ENCODE data around the gene UCK1. TPM values are rescaled to one million over a fixed set of nuclear protein-coding genes. Genes with fewer than 3 reads are reported as not detected.
A peak's percentile ranks its signal among the peaks of the same experiment; 100 is the strongest.

The UCK1 gene
- total RNA-seq, 2 donors from 2014 or later, result 21.2 to 37.8 TPM

DNA sequence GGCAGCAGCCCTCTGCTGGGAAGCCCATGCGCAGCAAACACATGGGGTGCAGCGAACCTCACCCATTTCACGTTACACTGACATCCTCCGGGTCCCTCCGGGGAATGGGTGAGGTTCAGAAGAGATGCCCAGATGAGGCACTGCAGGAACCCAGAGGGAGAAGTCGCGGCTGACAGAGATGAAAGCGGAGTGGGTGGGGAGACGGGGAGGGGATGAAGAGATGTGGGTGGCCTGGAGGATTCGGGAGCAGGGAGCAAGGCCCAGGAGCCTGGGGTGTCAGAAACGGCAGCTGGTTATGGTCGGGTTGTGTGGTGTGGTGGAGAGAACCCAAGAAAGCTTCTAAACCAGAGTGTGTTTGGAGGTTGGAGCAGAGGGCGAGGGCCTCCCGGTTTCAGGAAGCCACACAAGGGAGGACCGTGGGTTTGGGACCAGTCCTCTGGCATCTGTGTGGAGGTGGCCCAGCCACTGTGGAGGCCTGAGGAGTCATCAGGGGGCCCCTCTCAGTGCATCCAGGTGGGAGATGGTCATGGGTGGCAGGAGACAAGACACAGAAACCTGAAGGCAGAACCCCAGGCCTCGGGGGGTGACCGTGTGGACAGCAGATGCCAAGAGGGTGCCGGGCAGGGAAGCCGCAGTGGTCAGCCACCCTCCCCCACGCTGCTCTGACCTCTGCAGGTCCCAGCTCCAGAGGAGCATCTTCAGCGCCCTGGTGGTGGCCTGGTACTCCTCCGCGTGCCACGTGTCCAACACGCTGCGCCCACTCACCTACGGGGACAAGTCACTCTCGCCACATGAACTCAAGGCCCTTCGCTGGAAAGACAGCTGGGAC lies 8.6 kb downstream of the UCK1 start:
- Histone ChIP-seq H3K9me3 (no peaks in the 10 kb centered on the region), H3K36me3 (peaks cover 87% of the 10 kb centered on the region), H3K27me3 (no peaks in the 10 kb centered on the region), H3K4me3 (no peak overlapping the region), H3K27ac (no peak overlapping the region), H3K4me1 (peaks cover 0 to 15% of the 10 kb centered on the region in 2 donors)
- TF ChIP-seq, protein P1, sequence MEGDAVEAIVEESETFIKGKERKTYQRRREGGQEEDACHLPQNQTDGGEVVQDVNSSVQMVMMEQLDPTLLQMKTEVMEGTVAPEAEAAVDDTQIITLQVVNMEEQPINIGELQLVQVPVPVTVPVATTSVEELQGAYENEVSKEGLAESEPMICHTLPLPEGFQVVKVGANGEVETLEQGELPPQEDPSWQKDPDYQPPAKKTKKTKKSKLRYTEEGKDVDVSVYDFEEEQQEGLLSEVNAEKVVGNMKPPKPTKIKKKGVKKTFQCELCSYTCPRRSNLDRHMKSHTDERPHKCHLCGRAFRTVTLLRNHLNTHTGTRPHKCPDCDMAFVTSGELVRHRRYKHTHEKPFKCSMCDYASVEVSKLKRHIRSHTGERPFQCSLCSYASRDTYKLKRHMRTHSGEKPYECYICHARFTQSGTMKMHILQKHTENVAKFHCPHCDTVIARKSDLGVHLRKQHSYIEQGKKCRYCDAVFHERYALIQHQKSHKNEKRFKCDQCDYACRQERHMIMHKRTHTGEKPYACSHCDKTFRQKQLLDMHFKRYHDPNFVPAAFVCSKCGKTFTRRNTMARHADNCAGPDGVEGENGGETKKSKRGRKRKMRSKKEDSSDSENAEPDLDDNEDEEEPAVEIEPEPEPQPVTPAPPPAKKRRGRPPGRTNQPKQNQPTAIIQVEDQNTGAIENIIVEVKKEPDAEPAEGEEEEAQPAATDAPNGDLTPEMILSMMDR (IDR thresholded peaks at IDR 0.05), result no peak
- DNase-seq (ENCODE audit: low spot score), result no peak

DNA sequence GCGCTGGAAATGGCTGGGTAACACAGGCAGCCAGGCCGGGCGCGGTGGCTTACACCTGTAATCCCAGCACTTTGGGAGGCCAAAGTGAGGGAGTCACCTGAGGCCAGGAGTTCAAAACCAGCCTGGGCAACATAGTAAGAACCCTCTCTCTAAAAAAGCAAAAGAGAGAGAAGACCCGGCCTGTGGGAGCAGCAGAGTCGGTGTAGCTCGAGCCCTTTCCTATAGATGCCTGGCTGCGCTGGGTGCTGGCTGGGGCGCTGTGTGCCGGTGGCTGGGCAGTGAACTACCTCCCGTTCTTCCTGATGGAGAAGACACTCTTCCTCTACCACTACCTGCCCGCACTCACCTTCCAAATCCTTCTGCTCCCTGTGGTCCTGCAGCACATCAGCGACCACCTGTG lies 9.2 kb downstream of the UCK1 start:
- no peak for DNase-seq (ENCODE audit: low spot score)
- H3K27ac ChIP-seq, result no peak overlapping the region
- no peaks in the 10 kb centered on the region for H3K27me3 ChIP-seq
- peaks cover 0 to 21% of the 10 kb centered on the region in 2 donors for H3K4me1 ChIP-seq
- no peaks in the 10 kb centered on the region for H3K9me3 ChIP-seq
- no peak overlapping the region for H3K4me3 ChIP-seq
- TF ChIP-seq, protein P1 (IDR thresholded peaks at IDR 0.05), result no peak
- H3K36me3 ChIP-seq, result peaks cover 81% of the 10 kb centered on the region

DNA sequence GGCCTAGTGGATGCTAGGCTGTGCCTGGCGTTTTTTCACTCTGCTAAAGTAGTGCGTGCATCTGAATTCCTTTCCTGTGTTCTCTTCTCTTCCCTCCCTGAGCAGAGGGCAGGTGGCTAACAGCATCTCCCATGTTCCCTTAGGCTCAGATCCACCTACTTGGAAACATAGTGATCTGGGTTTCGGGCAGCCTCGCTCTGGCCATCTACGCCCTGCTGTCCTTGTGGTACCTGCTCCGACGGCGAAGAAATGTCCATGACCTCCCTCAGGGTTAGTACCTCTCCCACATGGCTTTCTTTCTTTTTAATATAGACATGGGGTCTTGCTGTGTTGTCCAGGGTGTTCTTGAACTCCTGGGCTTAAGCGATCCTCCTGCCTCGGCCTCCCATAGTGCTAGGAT lies 9.9 kb downstream of the UCK1 start:
- peaks cover 0 to 21% of the 10 kb centered on the region in 2 donors for H3K4me1 ChIP-seq
- H3K36me3 ChIP-seq, result peaks cover 83% of the 10 kb centered on the region
- H3K4me3 ChIP-seq, result no peak overlapping the region
- H3K27me3 ChIP-seq, result no peaks in the 10 kb centered on the region
- H3K9me3 ChIP-seq, result no peaks in the 10 kb centered on the region
- TF ChIP-seq, protein P1 (IDR thresholded peaks at IDR 0.05), result no peak
- H3K27ac ChIP-seq, result no peak overlapping the region
- DNase-seq (ENCODE audit: low spot score), result no peak

DNA sequence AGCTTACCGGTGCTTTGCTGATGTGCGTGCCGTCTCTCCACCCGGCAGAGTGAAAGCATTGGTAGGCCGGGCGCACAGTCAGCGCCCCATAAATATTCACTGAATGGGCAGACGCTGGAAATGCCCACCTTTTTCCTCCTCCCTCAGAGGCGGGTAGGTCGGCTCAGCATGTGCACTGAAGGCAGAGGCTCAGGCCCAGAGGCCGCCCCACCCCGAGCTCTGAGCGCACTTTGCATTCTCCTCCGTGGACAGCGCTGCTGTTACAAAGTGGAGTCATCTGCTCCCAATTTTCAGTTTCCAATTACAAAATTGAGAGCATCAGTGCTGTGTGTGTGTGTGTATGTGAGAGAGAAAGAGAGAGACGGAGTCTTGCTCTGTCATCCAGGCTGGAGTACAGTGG lies 10.6 kb downstream of the UCK1 start:
- no peaks in the 10 kb centered on the region for H3K9me3 ChIP-seq
- H3K4me1 ChIP-seq, result peaks cover 0 to 17% of the 10 kb centered on the region in 2 donors
- H3K27ac ChIP-seq, result no peak overlapping the region
- DNase-seq (ENCODE audit: low spot score), result no peak
- TF ChIP-seq, protein P1 (IDR thresholded peaks at IDR 0.05), result no peak
- no peaks in the 10 kb centered on the region for H3K27me3 ChIP-seq
- H3K4me3 ChIP-seq, result no peak overlapping the region
- peaks cover 81% of the 10 kb centered on the region for H3K36me3 ChIP-seq

DNA sequence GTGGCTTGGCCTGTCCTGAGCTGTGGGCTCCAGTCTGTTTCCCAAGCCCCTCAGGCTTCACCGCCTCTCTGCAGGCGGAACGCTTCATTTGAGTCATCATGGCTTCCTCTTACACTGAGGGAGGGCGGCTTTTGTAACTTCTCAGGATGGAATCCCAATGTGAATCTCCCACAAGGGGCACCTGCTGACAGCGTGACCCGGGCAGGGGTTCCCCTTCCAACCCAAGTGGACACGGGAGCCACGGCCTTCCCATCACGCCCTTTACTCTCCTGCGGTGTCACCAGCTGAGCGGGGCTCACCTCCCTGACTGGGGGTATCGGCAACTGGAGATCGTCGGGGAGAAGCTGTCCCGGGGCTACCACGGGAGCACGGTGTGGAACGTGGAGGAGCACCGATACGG lies 12.5 kb downstream of the UCK1 start:
- Histone ChIP-seq H3K27ac (peak overlapping the region in 1 of 2 donors; percentile 64), H3K36me3 (peaks cover 77% of the 10 kb centered on the region), H3K27me3 (no peaks in the 10 kb centered on the region), H3K4me1 (peaks cover 0 to 17% of the 10 kb centered on the region in 2 donors), H3K9me3 (no peaks in the 10 kb centered on the region), H3K4me3 (no peak overlapping the region)
- TF ChIP-seq, protein P1 (IDR thresholded peaks at IDR 0.05), result no peak
- DNase-seq (ENCODE audit: low spot score), result no peak

All from right atrium auricular region (tissue), 2 donors.